HL-60 (cell line): ENCODE data around the gene ACTN4.

Experiments
- DNase-seq, 2 experiments: peaks; one replicate each; pipeline ENCODE4 v3.0.0-alpha.2; 2010 to 2020; ENCODE audit warnings: low read depth in 1 of 2, low spot score in 1 of 2
- H3K27ac ChIP-seq: fragments of 250-450 bp; sonication (Bioruptor Pico); replicated peaks from 2 replicates; pipeline ENCODE4 v1.5.1; 2020; ENCODE audit warnings: mild to moderate bottlenecking, moderate library complexity
- H3K27me3 ChIP-seq: fragments of 250-450 bp; sonication (Bioruptor Pico); 2 replicates; pipeline ENCODE4 v1.5.1; 2021; ENCODE audit warnings: mild to moderate bottlenecking, moderate library complexity; ENCODE audit not compliant: insufficient read depth, poor library complexity, severe bottlenecking
- H3K4me3 ChIP-seq: replicated peaks from 2 replicates; pipeline ENCODE4 v1.5.1; 2011; ENCODE audit warnings: mild to moderate bottlenecking, control low read depth, low read length; ENCODE audit not compliant: insufficient read depth
- CTCF ChIP-seq: IDR thresholded peaks from one replicate; pipeline ENCODE4 v1.5.1; 2011; ENCODE audit warnings: low read length, control low read depth, inconsistent platforms; ENCODE audit not compliant: insufficient read depth
- GABPA ChIP-seq: IDR thresholded peaks from 2 replicates; pipeline ENCODE4 v1.6.1; 2012; ENCODE audit warnings: low read depth
- POLR2AphosphoS5 ChIP-seq: IDR thresholded peaks from 2 replicates; pipeline ENCODE4 v1.6.1; 2012; ENCODE audit warnings: low read depth
- REST ChIP-seq: IDR thresholded peaks from 2 replicates; pipeline ENCODE4 v1.6.1; 2012; ENCODE audit warnings: low read depth; ENCODE audit not compliant: insufficient replicate concordance
- SPI1 ChIP-seq: IDR thresholded peaks from 2 replicates; pipeline ENCODE4 v1.6.1; 2012; ENCODE audit warnings: low read depth, mild to moderate bottlenecking, borderline replicate concordance

ACTN4 gene

GRCh38 chr19:38617283-38617763 is 30.1 kb upstream of the ACTN4 start:
- Histone ChIP-seq H3K27me3 (no peaks in the 10 kb centered on the region), H3K27ac (peak overlapping the region; percentile 81; the same call in 1 of the 2 replicates), H3K4me3 (no peak overlapping the region)
- TF ChIP-seq CTCF (no peak), REST (no peak), SPI1 (no peak), GABPA (no peak), POLR2AphosphoS5 (no peak)
- peak in 1 of 2 experiments; percentile 11 for DNase-seq

DNA sequence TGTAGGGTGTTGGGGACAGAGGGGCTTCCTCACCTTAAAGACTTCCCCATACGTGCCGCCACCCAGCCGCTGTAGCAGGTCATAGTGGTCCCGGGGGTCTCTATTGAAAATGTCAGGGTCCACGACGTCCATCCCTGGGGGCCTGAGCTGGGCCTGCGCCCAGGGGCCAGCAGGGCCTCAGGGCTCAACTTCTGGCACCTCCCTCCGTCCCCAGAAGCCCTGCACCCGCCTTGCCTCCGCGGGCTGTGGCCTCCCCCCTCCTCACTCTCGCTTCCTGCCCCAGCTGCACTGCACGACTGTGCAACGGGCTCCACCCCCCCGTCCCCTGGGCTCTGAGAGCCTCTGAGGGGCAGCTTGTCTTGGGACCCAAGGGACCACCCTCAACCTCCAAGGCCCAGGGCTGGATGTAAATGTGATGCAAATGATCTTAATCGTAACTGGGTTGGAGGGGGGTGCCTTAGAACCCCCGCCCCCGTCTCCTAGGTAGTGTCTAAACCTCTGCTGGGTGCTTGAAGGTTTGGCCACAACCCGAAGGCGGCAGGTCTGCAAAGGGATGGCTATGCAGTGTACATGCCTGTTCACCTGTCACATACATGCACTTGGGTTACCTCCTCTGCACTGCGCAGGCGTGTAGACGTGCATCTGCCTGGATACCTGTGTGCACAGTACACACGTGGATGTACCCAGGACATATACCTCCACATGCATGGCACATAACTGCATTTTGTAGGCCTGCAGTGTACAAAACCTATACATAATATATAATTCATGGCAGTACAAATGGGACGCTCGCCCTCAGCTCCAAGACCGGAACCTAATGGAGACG is 29.5 kb upstream of the ACTN4 start, which contains the start of gene MAP4K1:
TSS of gene MAP4K1 (minus strand) at position 190 of the 826 bp plus-strand sequence. CDS start at position 132, 58 bp downstream.
- H3K4me3 ChIP-seq, result peak within 1 kb of the TSS; percentile 88
- H3K27ac ChIP-seq, result peak within 1 kb of the TSS; percentile 81
- no peaks in the 10 kb centered on the region for H3K27me3 ChIP-seq
- DNase-seq, result peak; percentile 49 to 57
- TF ChIP-seq CTCF (no peak), SPI1 (no peak), REST (no peak), GABPA (no peak), POLR2AphosphoS5 (no peak)

DNA sequence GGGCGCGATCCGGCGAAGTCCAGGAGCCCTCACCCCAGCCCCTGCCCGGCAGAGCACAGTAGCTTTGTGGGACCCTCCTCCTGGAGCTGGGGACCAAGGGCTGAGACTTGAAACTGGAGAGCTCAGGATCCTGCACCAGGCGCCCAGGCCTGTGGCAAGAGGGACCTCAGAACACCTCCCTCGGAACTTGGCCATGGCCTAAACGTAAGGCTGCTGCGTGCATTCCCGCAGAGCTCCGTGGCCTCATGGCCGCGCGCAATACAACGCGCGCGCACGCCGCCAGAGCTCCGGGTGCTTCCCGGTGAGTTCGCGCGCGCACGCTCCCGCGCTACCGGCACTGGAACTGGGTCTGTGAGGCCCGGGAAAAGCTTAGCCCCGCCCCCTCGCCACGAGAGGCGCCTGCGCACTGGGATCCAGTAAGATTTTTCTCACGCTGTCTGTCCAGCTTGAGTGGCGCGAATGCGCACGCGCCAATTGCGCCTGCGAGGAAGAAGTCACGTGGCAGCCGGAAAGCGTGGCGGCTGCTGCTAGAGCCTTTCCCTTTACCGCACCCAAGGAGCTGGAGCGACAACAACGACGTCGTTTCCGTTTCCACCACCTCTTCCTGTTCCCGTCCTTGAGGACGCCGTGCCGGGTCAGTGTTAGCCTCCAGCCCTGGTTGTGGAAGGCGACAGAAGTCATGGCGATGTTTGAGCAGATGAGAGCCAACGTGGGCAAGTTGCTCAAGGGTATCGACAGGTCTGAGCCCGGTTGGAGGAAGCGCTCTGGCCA is 28.7 kb upstream of the ACTN4 start, which contains the start of gene EIF3K:
TSS of gene EIF3K (plus strand) at position 599 of the 771 bp plus-strand sequence. CDS start at position 680, 81 bp downstream.
- TF ChIP-seq POLR2AphosphoS5 (peak; percentile 88), CTCF (no peak), REST (no peak), GABPA (peak; percentile 85), SPI1 (peak; percentile 67; the same call in 1 of the 2 replicates)
- H3K4me3 ChIP-seq, result peak within 1 kb of the TSS; percentile 88
- DNase-seq, result peak; percentile 99 to 100
- peak within 1 kb of the TSS; percentile 81 for H3K27ac ChIP-seq
- no peaks in the 10 kb centered on the region for H3K27me3 ChIP-seq
